Neuronal stem cell (in vitro differentiated cells): ENCODE measurements around the gene CYP19A1.
A peak's percentile ranks its signal among the peaks of the same experiment; 100 is the strongest.

Source experiments
- DNase-seq: peaks from one replicate; pipeline ENCODE4 v3.0.0-alpha.2; 2013; ENCODE audit warnings: low spot score
- H2AFZ ChIP-seq: one replicate; pipeline ENCODE4 v1.6.1; 2013; ENCODE audit warnings: mild to moderate bottlenecking, low read length, inconsistent platforms
- H2AK5ac ChIP-seq: 2 replicates; pipeline ENCODE4 v1.6.1; 2013; ENCODE audit warnings: low read depth, mild to moderate bottlenecking, inconsistent platforms, low read length, moderate library complexity, mixed read lengths
- H2BK120ac ChIP-seq: 2 replicates; pipeline ENCODE4 v1.6.1; 2013; ENCODE audit warnings: low read depth, mild to moderate bottlenecking, inconsistent platforms, low read length, moderate library complexity, mixed read lengths
- H2BK12ac ChIP-seq: one replicate; pipeline ENCODE4 v1.6.1; 2013; ENCODE audit warnings: low read length, inconsistent platforms
- H2BK15ac ChIP-seq: 2 replicates; pipeline ENCODE4 v1.6.1; 2013; ENCODE audit warnings: mild to moderate bottlenecking, low read length, inconsistent platforms, mixed read lengths
- H2BK5ac ChIP-seq: one replicate; pipeline ENCODE4 v1.6.1; 2013; ENCODE audit warnings: inconsistent platforms, mild to moderate bottlenecking, low read length, moderate library complexity
- H3K14ac ChIP-seq: one replicate; pipeline ENCODE4 v1.6.1; 2013; ENCODE audit warnings: low read length, inconsistent platforms
- H3K18ac ChIP-seq: 2 replicates; pipeline ENCODE4 v1.6.1; 2013; ENCODE audit warnings: low read length, inconsistent platforms
- H3K23ac ChIP-seq: 2 replicates; pipeline ENCODE4 v1.6.1; 2013; ENCODE audit warnings: low read depth, mild to moderate bottlenecking, mixed read lengths, low read length, inconsistent platforms; ENCODE audit not compliant: poor library complexity
- H3K27ac ChIP-seq: replicated peaks from 3 replicates; pipeline ENCODE4 v1.5.1; 2013; ENCODE audit warnings: low read length, inconsistent platforms
- H3K27me3 ChIP-seq, 3 experiments: 2 replicates each; pipeline ENCODE4 v1.6.1; 2013; ENCODE audit warnings: low read length in 3 of 3, mild to moderate bottlenecking in 2 of 3, inconsistent platforms in 1 of 3, low read depth in 1 of 3, mixed read lengths in 1 of 3, moderate library complexity in 1 of 3; ENCODE audit not compliant: control insufficient read depth in 3 of 3, insufficient read depth in 3 of 3
- H3K36me3 ChIP-seq, 2 donors: replicated peaks in 1 of 2; 2 replicates each; pipeline ENCODE4 v1.6.1; 2013; ENCODE audit warnings: low read length in 2 of 2; ENCODE audit not compliant: control insufficient read depth in 2 of 2, insufficient read depth in 2 of 2
- H3K4ac ChIP-seq: 2 replicates; pipeline ENCODE4 v1.6.1; 2013; ENCODE audit warnings: inconsistent platforms, mild to moderate bottlenecking, low read length, moderate library complexity
- H3K4me1 ChIP-seq, 2 donors: 1 replicate in 1 of 2; 2 replicates in 1 of 2; pipeline ENCODE4 v1.6.1; 2013; ENCODE audit warnings: low read length in 2 of 2, low read depth in 1 of 2; ENCODE audit not compliant: control insufficient read depth in 2 of 2, insufficient read depth in 1 of 2
- H3K4me2 ChIP-seq: one replicate; pipeline ENCODE4 v1.6.1; 2013; ENCODE audit warnings: mild to moderate bottlenecking, low read length, inconsistent platforms; ENCODE audit not compliant: insufficient read depth, poor library complexity, severe bottlenecking
- H3K4me3 ChIP-seq, 2 donors: 2 replicates each; pipeline ENCODE4 v1.5.1; 2013; ENCODE audit warnings: low read length in 2 of 2, mild to moderate bottlenecking in 2 of 2, inconsistent platforms in 1 of 2, moderate library complexity in 1 of 2
- H3K79me1 ChIP-seq: one replicate; pipeline ENCODE4 v1.6.1; 2013; ENCODE audit warnings: low read depth, mild to moderate bottlenecking, inconsistent platforms, low read length, moderate library complexity
- H3K9ac ChIP-seq: one replicate; pipeline ENCODE4 v1.6.1; 2013; ENCODE audit warnings: mild to moderate bottlenecking, low read depth, low read length, inconsistent platforms; ENCODE audit not compliant: poor library complexity
- H3K9me3 ChIP-seq, 2 donors: replicated peaks in 1 of 2; 2 replicates each; pipeline versions ENCODE3 to v1.6.1; 2013; ENCODE audit warnings: low read length in 2 of 2, mild to moderate bottlenecking in 2 of 2, inconsistent platforms in 1 of 2, low read depth in 1 of 2, mixed read lengths in 1 of 2, moderate library complexity in 1 of 2; ENCODE audit not compliant: control insufficient read depth in 2 of 2, insufficient read depth in 1 of 2
- H4K8ac ChIP-seq: one replicate; pipeline ENCODE4 v1.6.1; 2013; ENCODE audit warnings: low read depth, mild to moderate bottlenecking, inconsistent platforms, low read length, moderate library complexity
- H4K91ac ChIP-seq: one replicate; pipeline ENCODE4 v1.6.1; 2013; ENCODE audit warnings: low read length, low read depth, mild to moderate bottlenecking, inconsistent platforms; ENCODE audit not compliant: poor library complexity
- WGBS, 2 donors: extraction: QIAGEN DNeasy Blood & Tissue Kit; methylation state at CpG; one replicate each; pipeline ENCODE4 v1.1.7; 2013; ENCODE audit warnings: missing lambda C conversion rate in 2 of 2, mixed read lengths in 1 of 2; ENCODE audit not compliant: insufficient read length in 2 of 2, insufficient replicate concordance in 1 of 2; ENCODE audit errors: extremely low coverage in 2 of 2; 5-methylcytosine and 5-hydroxymethylcytosine counted together

Gene CYP19A1

GRCh38 chr15:51289290-51289689 is 49.1 kb downstream of the CYP19A1 start:
- no peak overlapping the region for H3K9ac ChIP-seq
- no peak overlapping the region for H4K8ac ChIP-seq
- WGBS, 2 donors: no CpG with 5 or more reads among the region's 1 CpG

GRCh38 chr15:51288143-51289065 is 50.0 kb downstream of the CYP19A1 start:
- Histone ChIP-seq H2BK12ac (no peak overlapping the region), H3K14ac (no peak overlapping the region), H3K9me3 (no peaks in the 10 kb centered on the region), H3K4me1 (no peaks in the 10 kb centered on the region), H3K4ac (no peak overlapping the region), H3K4me2 (no peak overlapping the region), H4K8ac (no peak overlapping the region), H2BK5ac (no peak overlapping the region), H2BK120ac (no peak overlapping the region), H3K4me3 (no peak overlapping the region), H3K79me1 (no peaks in the 10 kb centered on the region), H3K23ac (no peak overlapping the region), H2BK15ac (no peak overlapping the region), H3K27ac (no peak overlapping the region), H2AFZ (no peak overlapping the region), H4K91ac (no peak overlapping the region), H3K18ac (peak overlapping the region; percentile 32), H3K36me3 (no peaks in the 10 kb centered on the region), H2AK5ac (no peak overlapping the region), H3K27me3 (no peaks in the 10 kb centered on the region), H3K9ac (no peak overlapping the region)
- no CpG with 5 or more reads among the region's 13 CpGs for WGBS, 2 donors
- no peak for DNase-seq

More at GRCh38 chr15:51289290-51289689, 49.1 kb downstream of the CYP19A1 start:
- Histone ChIP-seq H3K36me3 (no peaks in the 10 kb centered on the region), H3K27ac (no peak overlapping the region), H3K18ac (no peak overlapping the region), H3K4me3 (no peak overlapping the region), H2BK5ac (no peak overlapping the region), H3K4ac (no peak overlapping the region), H2AK5ac (no peak overlapping the region), H3K4me1 (no peaks in the 10 kb centered on the region), H4K91ac (no peak overlapping the region), H3K79me1 (no peaks in the 10 kb centered on the region), H2BK120ac (no peak overlapping the region), H3K9me3 (no peaks in the 10 kb centered on the region), H3K14ac (no peak overlapping the region), H2BK15ac (no peak overlapping the region), H2BK12ac (no peak overlapping the region), H2AFZ (no peak overlapping the region), H3K4me2 (no peak overlapping the region), H3K27me3 (no peaks in the 10 kb centered on the region), H3K23ac (no peak overlapping the region)
- no peak for DNase-seq

DNA sequence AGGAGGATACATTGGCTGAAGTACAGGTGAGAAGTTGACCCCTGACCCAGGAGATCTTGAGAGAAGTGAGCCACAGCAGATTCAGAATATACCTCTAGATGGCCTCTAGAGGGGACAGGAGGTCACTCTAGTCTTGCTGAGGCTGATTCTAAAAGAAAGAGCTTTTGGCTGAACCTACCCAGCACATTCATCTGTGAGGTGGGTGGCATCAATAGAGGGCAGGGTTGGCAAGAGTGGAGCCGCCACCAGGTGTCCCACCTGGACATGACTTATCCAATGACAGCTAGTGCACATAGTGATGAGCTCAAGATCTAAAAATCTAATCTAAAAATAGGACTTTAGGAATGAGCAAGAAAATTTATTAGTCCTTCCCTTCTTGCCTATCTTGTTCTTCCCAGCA is 51.6 kb downstream of the CYP19A1 start:
- H3K18ac ChIP-seq: no peak overlapping the region
- no peak overlapping the region for H3K14ac ChIP-seq
- no peak overlapping the region for H2BK15ac ChIP-seq
- no peak overlapping the region for H3K23ac ChIP-seq
- no peak overlapping the region for H3K4ac ChIP-seq
- no peak overlapping the region for H3K27ac ChIP-seq
- no peaks in the 10 kb centered on the region for H3K27me3 ChIP-seq
- no peak overlapping the region for H3K4me3 ChIP-seq
- no peak overlapping the region for H2BK120ac ChIP-seq
- DNase-seq: no peak
- H2BK12ac ChIP-seq: no peak overlapping the region
- no peaks in the 10 kb centered on the region for H3K9me3 ChIP-seq
- no peak overlapping the region for H3K4me2 ChIP-seq
- no CpG with 5 or more reads among the region's 1 CpG for WGBS, 2 donors
- H2AFZ ChIP-seq: no peak overlapping the region
- no peak overlapping the region for H3K9ac ChIP-seq
- no peaks in the 10 kb centered on the region for H3K36me3 ChIP-seq
- H4K8ac ChIP-seq: no peak overlapping the region
- H4K91ac ChIP-seq: no peak overlapping the region
- H2AK5ac ChIP-seq: no peak overlapping the region
- H2BK5ac ChIP-seq: no peak overlapping the region
- H3K79me1 ChIP-seq: no peaks in the 10 kb centered on the region
- no peaks in the 10 kb centered on the region for H3K4me1 ChIP-seq

DNA sequence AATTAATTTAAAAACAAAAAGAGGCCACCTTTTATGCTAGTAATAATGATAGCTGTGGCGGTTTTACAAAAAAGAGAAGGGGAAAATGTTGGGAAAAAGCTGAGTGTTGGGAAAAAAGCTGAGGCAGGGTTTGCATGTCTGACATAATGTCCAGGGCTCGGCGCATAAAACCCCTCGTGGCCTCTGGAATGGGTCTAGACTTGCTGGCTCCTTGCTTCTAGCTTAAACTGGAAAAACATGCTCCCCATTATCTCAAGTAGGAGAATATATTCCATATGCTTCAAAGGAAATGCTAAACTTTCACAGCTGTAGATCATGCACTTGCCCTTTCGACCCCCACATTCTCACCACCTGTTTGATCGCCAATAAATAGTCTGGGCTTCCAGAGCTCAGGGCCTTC is 53.0 kb downstream of the CYP19A1 start:
- Histone ChIP-seq H3K9me3 (no peaks in the 10 kb centered on the region), H3K27me3 (no peaks in the 10 kb centered on the region), H4K91ac (no peak overlapping the region), H2BK120ac (no peak overlapping the region), H2BK12ac (no peak overlapping the region), H3K14ac (no peak overlapping the region), H2BK5ac (no peak overlapping the region), H3K18ac (no peak overlapping the region), H3K9ac (no peak overlapping the region), H3K4me2 (no peak overlapping the region), H3K79me1 (no peaks in the 10 kb centered on the region), H3K4ac (no peak overlapping the region), H4K8ac (no peak overlapping the region), H3K23ac (no peak overlapping the region), H3K4me1 (no peaks in the 10 kb centered on the region), H2BK15ac (no peak overlapping the region), H3K4me3 (no peak overlapping the region), H3K27ac (no peak overlapping the region), H3K36me3 (no peaks in the 10 kb centered on the region), H2AK5ac (no peak overlapping the region), H2AFZ (no peak overlapping the region)
- no peak for DNase-seq
- no CpG with 5 or more reads among the region's 6 CpGs for WGBS, 2 donors
